Adrenal gland (tissue), 12 donors: ENCODE measurements around the gene RNU6-9. TPM values are rescaled to one million over a fixed set of nuclear protein-coding genes. Genes with fewer than 3 reads are reported as not detected.

Experiments used
- DNase-seq, 7 donors: peaks; one replicate each; pipeline ENCODE4 v3.0.0-alpha.2; 2019 to 2020
- H3K27ac ChIP-seq, 5 donors: fragments of 200-600 bp; sonication (generic) in 4 of 5; 1 replicate in 3 of 5; 2 replicates in 2 of 5; pipeline versions ENCODE4 v1.5.1 to v1.8.0; 2016 to 2020; ENCODE audit warnings: mild to moderate bottlenecking in 1 of 5
- H3K27me3 ChIP-seq: fragments of 200-600 bp; 2 replicates; pipeline ENCODE4 v1.8.0; 2021
- H3K36me3 ChIP-seq, 2 donors: fragments of 200-600 bp; replicated peaks in 1 of 2; 1 replicate in 1 of 2; 2 replicates in 1 of 2; pipeline versions ENCODE4 v1.5.1 to v1.8.0; 2018 to 2022
- H3K4me1 ChIP-seq, 2 donors: fragments of 200-600 bp; replicated peaks in 1 of 2; 1 replicate in 1 of 2; 2 replicates in 1 of 2; pipeline versions ENCODE4 v1.5.1 to v1.8.0; 2018 to 2021
- H3K4me3 ChIP-seq, 4 donors: fragments of 200-600 bp; sonication (generic) in 3 of 4; one replicate each; pipeline ENCODE4 v1.5.1; 2016 to 2018
- H3K9me3 ChIP-seq, 3 donors: fragments of 200-600 bp; sonication (generic) in 1 of 3; replicated peaks in 1 of 3; 1 replicate in 2 of 3; 2 replicates in 1 of 3; pipeline versions ENCODE4 v1.5.1 to v1.8.0; 2016 to 2021
- POLR2A ChIP-seq, 2 donors: fragments of 450-650 bp; IDR thresholded peaks; one replicate each; pipeline ENCODE4 v1.6.1; 2017; ENCODE audit warnings: antibody characterized with exemption in 2 of 2, mild to moderate bottlenecking in 2 of 2, moderate library complexity in 1 of 2
- WGBS, 4 donors: extraction: QIAGEN DNeasy Blood & Tissue Kit in 2 of 4; methylation state at CpG; one replicate each; pipeline versions ENCODE4 v1.1.5 to v1.1.7; 2013 to 2017; 5-methylcytosine and 5-hydroxymethylcytosine counted together
- intact Hi-C, 2 donors: fragments of 100-400 bp; cut with DNase I; formaldehyde crosslinking; loops; one replicate each; pipeline versions ENCODE4 v1.14.1 to v1.15.0; 2022 to 2023
- polyA plus RNA-seq, 3 donors: library from polyadenylated mRNA; stranded (reverse); fragments of 200-250 nt in 2 of 3; fragments of 350-450 nt in 1 of 3; fragmentation: Illumina TruSeq in 1 of 3; extraction: RNeasy Lipid Tissue Mini Kit (QIAGEN cat#74804) in 1 of 3; gene quantifications; one replicate each; pipeline ENCODE4 v1.2.3, GENCODE V29; 2013 to 2014
- total RNA-seq, 9 donors: library from RNA; depleted of rRNA in 4 of 9; stranded (reverse); fragments of >200 nt in 4 of 9; fragments of 120-200 nt in 1 of 9; fragmentation: NEBNext Ultra II Directional in 1 of 9; extraction: Animal tissue kit (Norgen Biotek cat#: 25700) in 1 of 9; gene quantifications; one replicate each; pipeline versions ENCODE4 v1.1.0 to v1.2.4, GENCODE V29; 2013 to 2023
- TF ChIP-seq, protein P1 (sequence below), 6 experiments: fragments of 450-650 bp in 4 of 6; fragments of 200-600 bp in 2 of 6; sonication (generic) in 1 of 6; IDR thresholded peaks; 1 replicate in 5 of 6; 2 replicates in 1 of 6; pipeline versions ENCODE4 v1.5.1 to v1.8.0; 2016 to 2021; ENCODE audit warnings: antibody characterized with exemption in 6 of 6, mild to moderate bottlenecking in 2 of 6, moderate library complexity in 1 of 6
- donor health status: healthy with polysubstance abuse.
- donor health status: Bipolar disorder and iron deficiency.
- donor health status: DM: yes; HTN: yes; CAD: no.
- donor health status: DM: no; HTN: no; CAD: no.
- donor health status: DM: no; HTN: no; CAD: no.
- donor health status: DM: yes; HTN: yes; CAD: no.

Gene RNU6-9
- total and polyA plus RNA-seq, 12 donors, result not detected

DNA sequence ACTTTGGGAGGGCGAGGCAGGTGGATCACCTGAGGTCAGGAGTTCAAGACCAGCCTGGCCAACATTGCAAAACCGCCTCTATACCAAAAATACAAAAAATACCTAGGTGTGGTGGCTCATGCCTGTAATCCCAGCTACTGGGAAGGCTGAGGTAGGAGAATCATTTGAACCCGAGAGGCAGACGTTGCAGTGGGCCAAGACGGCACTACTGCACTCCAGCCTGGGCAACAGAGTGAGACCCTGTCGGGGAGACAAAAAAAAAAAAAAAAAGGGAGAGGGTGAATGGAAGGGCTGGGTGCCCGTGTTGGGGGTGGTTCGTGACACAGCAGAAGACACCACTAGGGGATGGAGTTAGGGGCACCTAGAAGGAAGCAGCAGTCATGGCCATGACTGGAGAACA, 23.0 kb upstream of the RNU6-9 start:
- Histone ChIP-seq H3K27me3 (no peaks in the 10 kb centered on the region), H3K36me3 (peaks cover 0 to 36% of the 10 kb centered on the region in 2 donors), H3K4me1 (peaks cover 12 to 18% of the 10 kb centered on the region in 2 donors), H3K27ac (peak overlapping the region in 2 of 5 donors; percentile 87 to 91), H3K9me3 (no peaks in the 10 kb centered on the region), H3K4me3 (no peak overlapping the region)
- WGBS, 4 donors, result 88 to 97% (median 92%) methylated on average over 8 of the region's 8 CpGs
- no peak for DNase-seq
- TF ChIP-seq, protein P1, sequence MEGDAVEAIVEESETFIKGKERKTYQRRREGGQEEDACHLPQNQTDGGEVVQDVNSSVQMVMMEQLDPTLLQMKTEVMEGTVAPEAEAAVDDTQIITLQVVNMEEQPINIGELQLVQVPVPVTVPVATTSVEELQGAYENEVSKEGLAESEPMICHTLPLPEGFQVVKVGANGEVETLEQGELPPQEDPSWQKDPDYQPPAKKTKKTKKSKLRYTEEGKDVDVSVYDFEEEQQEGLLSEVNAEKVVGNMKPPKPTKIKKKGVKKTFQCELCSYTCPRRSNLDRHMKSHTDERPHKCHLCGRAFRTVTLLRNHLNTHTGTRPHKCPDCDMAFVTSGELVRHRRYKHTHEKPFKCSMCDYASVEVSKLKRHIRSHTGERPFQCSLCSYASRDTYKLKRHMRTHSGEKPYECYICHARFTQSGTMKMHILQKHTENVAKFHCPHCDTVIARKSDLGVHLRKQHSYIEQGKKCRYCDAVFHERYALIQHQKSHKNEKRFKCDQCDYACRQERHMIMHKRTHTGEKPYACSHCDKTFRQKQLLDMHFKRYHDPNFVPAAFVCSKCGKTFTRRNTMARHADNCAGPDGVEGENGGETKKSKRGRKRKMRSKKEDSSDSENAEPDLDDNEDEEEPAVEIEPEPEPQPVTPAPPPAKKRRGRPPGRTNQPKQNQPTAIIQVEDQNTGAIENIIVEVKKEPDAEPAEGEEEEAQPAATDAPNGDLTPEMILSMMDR (IDR thresholded peaks at IDR 0.05), result no peak
- TF ChIP-seq POLR2A (IDR thresholded peaks at IDR 0.05), result no peak
- intact Hi-C loops, result no loop called here

DNA sequence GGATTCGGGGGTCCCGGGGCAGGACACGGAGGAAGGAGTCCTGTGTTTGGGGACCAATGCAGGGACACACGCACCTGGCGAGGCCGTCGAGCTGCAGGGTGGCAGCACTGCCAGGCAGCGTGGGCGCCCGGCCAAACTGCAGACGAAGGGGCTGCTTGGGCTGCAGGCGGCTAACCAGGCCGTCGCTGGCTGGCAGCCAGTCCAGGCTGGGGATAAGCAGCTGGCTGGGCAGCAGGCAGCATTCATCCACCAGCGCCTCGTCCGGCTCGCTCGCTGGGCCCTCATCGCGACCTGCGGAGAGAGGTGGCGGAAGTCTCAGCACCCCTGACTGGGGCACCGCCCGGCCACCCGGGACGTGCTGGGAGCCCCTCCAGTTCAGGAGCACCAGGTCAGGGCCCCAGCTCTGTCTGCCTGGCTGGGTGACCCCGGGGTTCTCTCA, 22.3 kb upstream of the RNU6-9 start:
- H3K27ac ChIP-seq, result peak overlapping the region in 1 of 5 donors; percentile 40
- H3K9me3 ChIP-seq, result no peaks in the 10 kb centered on the region
- WGBS, 4 donors, result 75 to 91% (median 86%) methylated on average over 11 to 28 of the region's 28 CpGs
- DNase-seq, result peak in 3 of 7 donors; percentile 55 to 75 (median 74)
- H3K4me1 ChIP-seq, result peaks cover 12 to 18% of the 10 kb centered on the region in 2 donors
- no peak overlapping the region for H3K4me3 ChIP-seq
- H3K36me3 ChIP-seq, result peaks cover 0 to 36% of the 10 kb centered on the region in 2 donors
- TF ChIP-seq, protein P1 (IDR thresholded peaks at IDR 0.05), result no peak
- no peak for TF ChIP-seq POLR2A (IDR thresholded peaks at IDR 0.05)
- no peaks in the 10 kb centered on the region for H3K27me3 ChIP-seq
- intact Hi-C loops, result no loop called here

DNA sequence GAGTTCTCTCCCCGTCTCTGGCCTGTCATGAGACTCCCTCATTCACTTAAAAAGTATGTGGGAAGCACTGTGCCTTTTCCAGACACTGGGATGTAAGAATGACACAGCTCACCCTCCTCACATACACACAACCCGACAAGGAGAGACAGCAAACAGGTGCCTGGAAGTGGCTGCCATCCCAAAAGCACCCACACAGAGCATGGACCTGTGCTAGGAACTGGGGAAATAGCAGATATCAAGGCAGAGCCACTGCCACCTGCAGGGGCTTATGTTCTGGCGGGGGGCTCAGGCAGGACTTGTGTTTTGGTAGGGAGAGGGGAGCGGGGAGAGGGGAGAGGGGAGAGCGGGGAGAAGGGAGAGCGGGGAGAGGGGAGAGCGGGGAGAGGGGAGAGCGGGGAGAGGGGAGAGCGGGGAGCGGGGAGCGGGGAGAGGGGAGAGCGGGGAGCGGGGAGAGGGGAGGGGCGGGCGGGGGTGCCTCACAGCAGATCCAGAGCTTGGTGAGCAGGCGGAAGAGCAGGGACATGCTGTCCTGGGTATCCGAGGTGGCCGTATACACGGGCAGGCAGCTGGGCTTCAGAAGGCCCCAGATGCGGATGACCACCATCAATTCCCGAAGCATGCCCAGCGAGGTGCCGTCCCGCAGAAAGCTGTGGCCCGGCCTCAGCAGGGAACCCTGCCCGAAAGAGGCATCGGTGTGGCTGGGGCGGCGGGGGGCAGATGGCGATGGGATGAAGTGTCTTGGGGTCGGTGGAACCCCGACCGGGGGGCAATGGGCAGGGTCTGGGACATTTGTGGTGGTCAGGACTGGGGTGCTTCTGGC, 21.6 kb upstream of the RNU6-9 start:
- TF ChIP-seq POLR2A (IDR thresholded peaks at IDR 0.05), result no peak
- TF ChIP-seq, protein P1 (IDR thresholded peaks at IDR 0.05), result no peak
- no peak overlapping the region for H3K4me3 ChIP-seq
- no peaks in the 10 kb centered on the region for H3K27me3 ChIP-seq
- no peaks in the 10 kb centered on the region for H3K9me3 ChIP-seq
- peak in 2 of 7 donors; percentile 54 to 64 for DNase-seq
- peaks cover 0 to 36% of the 10 kb centered on the region in 2 donors for H3K36me3 ChIP-seq
- H3K4me1 ChIP-seq, result peaks cover 12 to 18% of the 10 kb centered on the region in 2 donors
- peak overlapping the region in 3 of 5 donors; percentile 10 to 71 (median 38) for H3K27ac ChIP-seq
- intact Hi-C loops, result no loop called here
- 63 to 95% (median 86%) methylated on average over 7 to 22 of the region's 33 CpGs for WGBS, 4 donors

DNA sequence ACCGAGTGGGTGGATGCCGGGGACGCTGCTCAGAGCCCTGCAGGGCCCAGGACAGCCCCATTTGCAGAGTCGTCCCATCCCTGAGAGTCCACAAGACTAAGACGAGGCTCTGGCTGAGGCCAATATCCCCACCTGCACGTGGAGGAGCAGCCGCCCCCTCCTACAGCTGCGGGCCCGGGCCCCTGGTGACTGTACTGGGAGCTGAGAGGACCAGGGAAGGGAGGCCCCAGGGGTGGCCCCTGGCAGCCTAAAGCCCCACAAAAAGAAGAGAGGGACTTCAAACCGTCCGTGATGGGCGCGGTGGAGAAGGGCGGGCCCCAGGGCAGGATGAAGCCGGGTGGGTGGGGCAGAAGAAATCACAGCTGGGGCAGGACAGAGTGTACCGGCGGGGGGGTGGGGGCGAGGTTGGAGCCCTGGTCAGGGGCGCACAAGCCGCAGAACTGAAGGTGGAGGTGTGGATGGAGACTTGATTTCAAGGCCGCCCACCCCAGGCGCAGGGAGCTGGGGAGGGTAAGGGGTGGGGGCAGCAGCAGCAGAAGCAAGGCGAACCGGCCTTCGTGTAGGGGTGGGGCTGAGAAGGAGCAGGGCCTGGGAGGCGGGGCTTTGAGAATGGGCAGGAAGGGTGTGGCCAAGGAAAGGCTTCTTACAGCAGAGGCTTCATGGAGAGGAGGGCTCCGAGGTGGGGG, 20.9 kb upstream of the RNU6-9 start:
- WGBS, 4 donors, result 45 to 63% (median 56%) methylated on average over 18 to 27 of the region's 27 CpGs
- no peak for TF ChIP-seq POLR2A (IDR thresholded peaks at IDR 0.05)
- TF ChIP-seq, protein P1 (IDR thresholded peaks at IDR 0.05), result no peak
- peaks cover 0 to 40% of the 10 kb centered on the region in 2 donors for H3K36me3 ChIP-seq
- no peaks in the 10 kb centered on the region for H3K9me3 ChIP-seq
- H3K27me3 ChIP-seq, result no peaks in the 10 kb centered on the region
- H3K27ac ChIP-seq, result peak overlapping the region in 3 of 5 donors; percentile 10 to 71 (median 38)
- peaks cover 12 to 18% of the 10 kb centered on the region in 2 donors for H3K4me1 ChIP-seq
- no peak overlapping the region for H3K4me3 ChIP-seq
- intact Hi-C loops, result no loop called here
- DNase-seq, result peak in 5 of 7 donors; percentile 74 to 84 (median 75)
